NT2/D1 (cell line): Measurements from ENCODE around the gene MKRN1.
"Not testable (repeated sequence)": the region's sequence is repeated elsewhere in the genome, so short reads cannot be mapped to it uniquely, and the experiment has no call there.

Source experiments
- DNase-seq: peaks from one replicate; pipeline ENCODE4 v3.0.0-alpha.2; 2011; ENCODE audit warnings: low read depth, low spot score
- H3K27me3 ChIP-seq: 2 replicates; pipeline ENCODE4 v1.6.0; 2011; ENCODE audit warnings: mild to moderate bottlenecking; ENCODE audit not compliant: insufficient read length, insufficient read depth
- H3K36me3 ChIP-seq: 2 replicates; pipeline ENCODE4 v1.6.1; 2011; ENCODE audit warnings: mild to moderate bottlenecking, low read length, mixed read lengths; ENCODE audit not compliant: insufficient read depth, insufficient read length
- H3K4me1 ChIP-seq: 2 replicates; pipeline ENCODE4 v1.5.1; 2011; ENCODE audit not compliant: insufficient read depth, insufficient read length
- H3K4me3 ChIP-seq: 2 replicates; pipeline ENCODE4 v1.5.1; 2011; ENCODE audit warnings: low read depth; ENCODE audit not compliant: insufficient read length
- H3K9ac ChIP-seq: 2 replicates; pipeline ENCODE4 v1.6.0; 2011; ENCODE audit warnings: low read depth; ENCODE audit not compliant: insufficient read length
- H3K9me3 ChIP-seq: 2 replicates; pipeline ENCODE4 v1.5.1; 2011; ENCODE audit warnings: mild to moderate bottlenecking, low read length; ENCODE audit not compliant: insufficient read depth
- SUZ12 ChIP-seq: IDR thresholded peaks from 2 replicates; pipeline ENCODE4 v1.6.1; 2011; ENCODE audit not compliant: insufficient read length, insufficient read depth; ENCODE audit errors: extremely low read depth
- YY1 ChIP-seq: IDR thresholded peaks from 2 replicates; pipeline ENCODE4 v1.6.1; 2011; ENCODE audit not compliant: insufficient read length, insufficient read depth
- ZNF274 ChIP-seq: IDR thresholded peaks from 2 replicates; pipeline ENCODE4 v1.6.1; 2011; ENCODE audit warnings: mild to moderate bottlenecking, low read depth, low read length

MKRN1 gene

DNA sequence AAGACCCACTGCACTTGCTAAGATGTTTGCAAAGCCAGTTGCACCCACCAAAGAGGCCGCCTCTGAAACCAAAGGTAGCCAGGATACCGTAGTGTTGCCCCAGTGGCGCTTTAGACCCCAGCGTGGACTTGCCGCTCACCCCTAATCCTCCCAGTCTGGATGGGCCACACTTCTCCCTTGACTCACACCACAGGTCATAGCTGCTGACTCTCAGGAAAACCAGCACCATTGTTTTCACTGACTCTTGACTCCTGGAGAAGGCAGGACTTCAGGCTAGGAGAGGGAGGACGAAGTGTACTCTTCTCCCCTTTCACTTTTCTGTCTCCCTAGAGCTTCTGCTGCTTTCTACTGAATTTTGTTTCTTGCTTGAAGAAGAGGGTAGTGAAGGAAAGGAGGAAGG, 53.2 kb downstream of the MKRN1 start:
- Histone ChIP-seq H3K4me1 (no peaks in the 10 kb centered on the region), H3K36me3 (no peaks in the 10 kb centered on the region), H3K4me3 (no peak overlapping the region), H3K27me3 (no peaks in the 10 kb centered on the region), H3K9ac (no peak overlapping the region), H3K9me3 (no peaks in the 10 kb centered on the region)
- TF ChIP-seq SUZ12 (no peak), ZNF274 (no peak), YY1 (no peak)
- no peak for DNase-seq

DNA sequence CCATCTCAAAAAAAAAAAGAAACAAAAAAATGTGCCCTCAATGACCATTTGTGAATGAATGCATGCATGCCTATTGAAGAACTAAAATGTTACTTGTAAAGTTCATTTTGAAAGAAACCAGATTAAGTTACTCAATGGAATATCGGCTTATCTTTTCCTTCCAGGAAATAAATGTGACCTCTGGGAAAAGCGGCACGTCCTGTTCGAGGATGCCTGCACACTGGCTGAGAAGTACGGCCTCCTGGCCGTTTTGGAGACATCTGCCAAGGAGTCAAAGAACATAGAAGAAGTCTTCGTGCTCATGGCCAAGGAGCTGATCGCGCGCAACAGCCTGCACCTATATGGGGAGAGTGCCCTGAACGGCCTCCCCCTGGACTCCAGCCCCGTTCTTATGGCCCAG, 53.6 kb downstream of the MKRN1 start:
- Histone ChIP-seq H3K4me1 (no peaks in the 10 kb centered on the region), H3K4me3 (no peak overlapping the region), H3K36me3 (no peaks in the 10 kb centered on the region), H3K27me3 (no peaks in the 10 kb centered on the region), H3K9ac (no peak overlapping the region), H3K9me3 (no peaks in the 10 kb centered on the region)
- no peak for DNase-seq
- no peak for TF ChIP-seq YY1
- TF ChIP-seq ZNF274: no peak
- TF ChIP-seq SUZ12: no peak

GRCh38 chr7:140423501-140423900, 55.8 kb downstream of the MKRN1 start:
- no peaks in the 10 kb centered on the region for H3K36me3 ChIP-seq
- no peaks in the 10 kb centered on the region for H3K9me3 ChIP-seq
- TF ChIP-seq YY1: no peak
- TF ChIP-seq ZNF274: no peak
- no peak for TF ChIP-seq SUZ12

DNA sequence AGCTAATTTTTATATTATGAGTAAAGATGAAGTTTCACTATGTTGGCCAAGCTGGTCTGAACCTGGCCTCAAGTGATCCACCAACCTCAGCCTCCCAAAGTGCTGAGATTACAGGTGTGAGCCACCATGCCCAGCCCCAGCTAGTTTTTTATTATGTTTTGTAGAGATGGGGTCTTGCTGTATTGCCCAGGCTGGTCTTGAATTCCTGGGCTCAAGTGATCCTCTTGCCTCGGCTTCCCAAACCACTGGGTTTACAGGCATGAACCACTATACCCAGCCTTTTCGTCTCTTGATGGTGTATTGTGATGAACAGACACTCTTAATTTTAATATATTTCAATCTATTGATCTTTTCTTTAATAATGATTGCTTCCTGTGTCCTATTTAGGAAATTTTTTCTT, 57.8 kb downstream of the MKRN1 start:
- no peak for TF ChIP-seq ZNF274
- no peak for TF ChIP-seq SUZ12
- TF ChIP-seq YY1: no peak
- no peaks in the 10 kb centered on the region for H3K27me3 ChIP-seq
- no peak overlapping the region for H3K9ac ChIP-seq
- no peaks in the 10 kb centered on the region for H3K4me1 ChIP-seq
- H3K4me3 ChIP-seq: no peak overlapping the region
- H3K9me3 ChIP-seq: no peaks in the 10 kb centered on the region
- DNase-seq: no peak
- H3K36me3 ChIP-seq: no peaks in the 10 kb centered on the region

More at GRCh38 chr7:140423501-140423900, 55.8 kb downstream of the MKRN1 start:
- no peak overlapping the region for H3K4me3 ChIP-seq
- H3K27me3 ChIP-seq: no peaks in the 10 kb centered on the region
- no peak overlapping the region for H3K9ac ChIP-seq
- DNase-seq: no peak
- no peaks in the 10 kb centered on the region for H3K4me1 ChIP-seq

DNA sequence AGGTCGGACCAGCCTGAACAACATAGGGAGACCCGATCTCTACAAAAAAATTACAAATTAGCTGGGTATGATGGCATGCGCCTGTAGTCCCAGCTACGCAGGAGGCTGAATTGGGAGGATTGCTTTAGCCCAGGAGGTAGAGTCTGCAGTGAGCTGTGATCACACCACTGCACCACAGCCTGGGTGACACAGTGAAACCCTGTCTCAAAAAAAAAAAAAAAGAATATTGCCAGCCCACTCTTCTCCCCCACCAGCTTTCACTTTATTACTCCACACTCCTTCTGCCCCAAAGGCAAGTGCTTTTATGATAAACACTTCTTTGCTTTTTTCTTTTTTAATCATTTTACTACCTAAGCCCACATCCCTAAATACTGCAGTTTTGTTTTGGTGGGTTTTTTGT, 60.7 kb downstream of the MKRN1 start:
- Histone ChIP-seq H3K4me3 (no peak overlapping the region), H3K9ac (no peak overlapping the region), H3K9me3 (no peaks in the 10 kb centered on the region), H3K4me1 (no peaks in the 10 kb centered on the region), H3K36me3 (no peaks in the 10 kb centered on the region), H3K27me3 (no peaks in the 10 kb centered on the region)
- TF ChIP-seq YY1 (no peak), ZNF274 (no peak), SUZ12 (no peak)
- no peak for DNase-seq

DNA sequence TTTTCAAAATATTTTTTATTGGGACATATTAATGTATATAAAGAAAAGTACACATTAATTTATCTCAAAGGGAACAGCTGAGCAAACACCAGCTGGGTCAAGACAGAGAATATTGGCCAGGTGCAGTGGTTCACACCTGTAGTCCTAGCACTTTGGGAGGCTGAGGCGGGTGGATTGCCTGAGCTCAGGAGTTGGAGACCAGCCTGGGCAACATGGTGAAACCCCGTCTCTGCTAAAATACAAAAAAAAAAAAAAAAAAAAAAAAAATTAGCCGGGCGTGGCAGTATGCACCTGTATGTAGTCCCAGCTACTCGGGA, 61.2 kb downstream of the MKRN1 start:
- not testable (repeated sequence) for DNase-seq

DNA sequence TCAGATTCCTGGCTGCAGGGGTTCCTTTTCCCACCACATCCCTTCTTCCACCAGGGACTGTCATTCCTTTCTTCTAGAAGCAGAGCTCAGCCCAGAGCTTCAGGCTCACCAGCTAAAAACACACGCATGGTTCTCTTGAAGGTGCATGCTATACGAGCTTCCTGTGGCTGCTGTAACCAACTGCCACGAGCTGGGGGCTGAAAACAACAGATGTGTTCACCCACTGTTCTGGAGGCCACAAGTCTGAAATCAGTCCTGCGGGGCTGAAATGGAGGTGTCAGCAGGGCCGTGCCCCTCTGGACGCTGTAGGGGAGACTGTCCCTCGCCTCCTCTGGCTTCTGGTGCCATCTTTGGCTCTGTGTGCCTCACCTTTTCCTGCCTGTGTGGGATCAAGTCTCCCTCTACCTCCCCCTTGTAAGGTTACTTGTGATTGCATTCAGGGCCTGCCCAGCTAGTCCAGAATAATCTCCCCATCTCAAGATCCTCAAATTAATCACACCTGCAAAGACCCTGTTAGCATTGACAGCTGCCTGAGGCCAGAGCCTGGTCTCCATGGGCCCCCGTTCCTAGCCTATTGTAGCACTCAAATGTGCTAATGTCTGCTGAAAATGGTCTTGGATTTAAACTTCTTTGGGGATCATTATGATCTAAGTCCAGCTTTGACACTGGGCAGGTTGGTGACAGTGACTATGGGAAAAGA, 61.7 kb downstream of the MKRN1 start:
- Histone ChIP-seq H3K9me3 (no peaks in the 10 kb centered on the region), H3K9ac (no peak overlapping the region), H3K27me3 (no peaks in the 10 kb centered on the region), H3K4me3 (no peak overlapping the region), H3K36me3 (no peaks in the 10 kb centered on the region), H3K4me1 (no peaks in the 10 kb centered on the region)
- no peak for TF ChIP-seq YY1
- no peak for TF ChIP-seq ZNF274
- no peak for TF ChIP-seq SUZ12
- DNase-seq: no peak

More for the DNA sequence above, 61.2 kb downstream of the MKRN1 start:
- H3K36me3 ChIP-seq, H3K27me3 ChIP-seq, H3K4me3 ChIP-seq, H3K4me1 ChIP-seq, H3K9me3 ChIP-seq, H3K9ac ChIP-seq: not testable (repeated sequence)

DNA sequence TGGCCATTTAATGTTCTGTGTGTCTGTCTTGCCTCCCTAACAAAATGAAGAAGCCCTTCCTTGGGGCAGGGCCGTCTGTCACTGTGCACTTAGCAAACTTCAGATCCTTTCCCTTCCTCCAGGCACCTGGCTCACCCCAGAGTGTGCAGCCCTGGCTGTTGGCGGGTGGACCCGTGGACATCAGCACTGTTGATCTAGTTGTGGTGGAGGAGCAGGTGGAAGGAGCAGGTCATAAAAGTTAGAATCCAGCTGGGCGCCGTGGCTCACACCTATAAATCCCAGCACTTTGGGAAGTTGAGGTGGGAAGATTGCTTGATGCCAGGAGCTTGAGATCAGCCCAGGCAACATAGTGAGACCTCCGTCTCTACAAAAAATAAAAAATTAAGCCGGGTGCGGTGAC, 62.7 kb downstream of the MKRN1 start:
- TF ChIP-seq YY1 (no peak), SUZ12 (no peak), ZNF274 (no peak)
- no peaks in the 10 kb centered on the region for H3K9me3 ChIP-seq

DNA sequence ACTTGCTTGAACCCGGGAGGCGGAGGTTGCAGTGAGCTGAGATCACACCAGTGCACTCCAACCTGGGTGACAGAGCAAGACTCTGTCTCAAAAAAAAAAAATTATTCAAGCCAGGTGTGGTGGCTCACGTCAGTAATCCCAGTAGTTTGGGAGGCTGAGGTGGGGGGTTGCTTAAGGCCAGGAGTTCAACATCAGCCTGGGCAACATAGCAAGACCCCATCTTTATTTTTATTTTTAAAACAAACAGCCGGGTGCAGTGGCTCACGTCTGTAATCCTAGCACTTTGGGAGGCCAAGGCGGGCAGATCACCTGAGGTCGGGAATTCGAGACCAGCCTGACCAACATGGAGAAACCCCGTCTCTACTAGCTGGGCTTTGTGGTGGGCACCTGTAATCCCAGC, 63.5 kb downstream of the MKRN1 start:
- not testable (repeated sequence) for H3K4me3 ChIP-seq, DNase-seq, H3K9ac ChIP-seq

More for the DNA sequence above, 62.7 kb downstream of the MKRN1 start:
- Histone ChIP-seq H3K4me1 (no peaks in the 10 kb centered on the region), H3K36me3 (no peaks in the 10 kb centered on the region), H3K9ac (no peak overlapping the region), H3K27me3 (no peaks in the 10 kb centered on the region), H3K4me3 (no peak overlapping the region)
- no peak for DNase-seq

More for the DNA sequence above, 63.5 kb downstream of the MKRN1 start:
- H3K4me1 ChIP-seq, H3K27me3 ChIP-seq, H3K9me3 ChIP-seq, H3K36me3 ChIP-seq: not testable (repeated sequence)
